ENCODE results near the gene AUP1. TPM values are rescaled to one million over a fixed set of nuclear protein-coding genes. Genes with fewer than 3 reads are reported as not detected.
A peak's percentile ranks its signal among the peaks of the same experiment; 100 is the strongest.

Gene AUP1
- total RNA-seq, 1 donor from 2014 or later = 117 TPM

DNA sequence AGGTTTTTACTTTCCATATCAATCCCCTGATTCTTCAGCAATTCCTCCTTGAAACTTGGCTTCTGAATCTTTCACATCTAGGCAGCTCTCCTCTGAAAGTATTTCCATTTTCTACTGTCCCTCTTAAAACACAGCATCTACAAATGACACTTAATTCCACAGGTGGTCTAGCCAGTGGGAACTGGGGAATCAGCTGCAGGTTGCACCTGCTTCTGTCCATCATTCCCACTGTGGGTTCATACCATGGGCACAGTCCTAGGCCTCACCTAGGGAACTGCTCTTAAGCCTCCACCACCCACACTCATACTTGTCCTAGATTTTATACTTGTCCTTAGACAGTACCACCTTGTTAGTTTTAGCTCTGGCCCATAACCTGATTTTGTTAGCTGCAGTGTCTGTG is 22.0 kb upstream of the AUP1 start:
- H3K9me3 Mint-ChIP-seq (ENCODE audit: unreplicated experiment) = no peaks in the 10 kb centered on the region
- H3K4me1 Mint-ChIP-seq (ENCODE audit: unreplicated experiment) = peaks cover 21% of the 10 kb centered on the region
- TF ChIP-seq CTCF (IDR thresholded peaks at IDR 0.05; ENCODE audit: unreplicated experiment) = no peak
- peaks cover 15% of the 10 kb centered on the region for H3K36me3 Mint-ChIP-seq (ENCODE audit: low read depth, unreplicated experiment)
- H3K4me3 Mint-ChIP-seq (ENCODE audit: unreplicated experiment) = peak overlapping the region; percentile 4
- H3K27me3 Mint-ChIP-seq (ENCODE audit: unreplicated experiment) = peaks cover 5% of the 10 kb centered on the region
- H3K27ac Mint-ChIP-seq (ENCODE audit: unreplicated experiment) = no peak overlapping the region
- DNase-seq (ENCODE audit: low spot score) = no peak

DNA sequence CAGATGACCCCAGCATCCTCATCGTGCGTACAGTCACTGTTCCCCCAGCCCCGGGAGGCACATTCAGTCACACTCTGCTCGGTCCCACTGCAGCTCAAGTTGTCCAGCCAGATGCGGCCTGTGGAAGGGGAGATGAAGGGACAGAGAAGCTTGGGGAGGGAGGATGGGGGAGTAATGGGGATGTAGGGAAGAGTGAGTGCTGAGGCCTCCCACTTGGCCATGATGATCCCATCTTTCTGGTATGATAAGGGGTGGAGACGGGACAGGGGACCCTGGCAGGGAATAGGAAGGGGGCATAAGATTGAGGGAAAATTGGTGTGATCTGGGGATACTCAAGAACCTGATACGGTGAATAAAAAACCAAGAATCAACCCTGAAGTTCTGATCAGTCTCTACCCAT is 20.7 kb upstream of the AUP1 start:
- Mint-ChIP-seq H3K27me3 (ENCODE audit: unreplicated experiment) (peaks cover 5% of the 10 kb centered on the region), H3K36me3 (ENCODE audit: low read depth, unreplicated experiment) (peaks cover 15% of the 10 kb centered on the region), H3K9me3 (ENCODE audit: unreplicated experiment) (no peaks in the 10 kb centered on the region), H3K27ac (ENCODE audit: unreplicated experiment) (no peak overlapping the region), H3K4me3 (ENCODE audit: unreplicated experiment) (no peak overlapping the region), H3K4me1 (ENCODE audit: unreplicated experiment) (peaks cover 18% of the 10 kb centered on the region)
- TF ChIP-seq CTCF (IDR thresholded peaks at IDR 0.05; ENCODE audit: unreplicated experiment) = no peak
- DNase-seq (ENCODE audit: low spot score) = no peak

- DNase-seq (ENCODE audit: low spot score) = peak; percentile 34
- Mint-ChIP-seq H3K4me3 (ENCODE audit: unreplicated experiment) (peak overlapping the region; percentile 68), H3K9me3 (ENCODE audit: unreplicated experiment) (no peaks in the 10 kb centered on the region), H3K4me1 (ENCODE audit: unreplicated experiment) (peaks cover 18% of the 10 kb centered on the region), H3K36me3 (ENCODE audit: low read depth, unreplicated experiment) (peaks cover 15% of the 10 kb centered on the region), H3K27ac (ENCODE audit: unreplicated experiment) (no peak overlapping the region), H3K27me3 (ENCODE audit: unreplicated experiment) (peaks cover 8% of the 10 kb centered on the region)
- TF ChIP-seq CTCF (IDR thresholded peaks at IDR 0.05; ENCODE audit: unreplicated experiment) = no peak
These were observed 19.7 kb upstream of the AUP1 start for GRCh38 chr2:74548900-74549826.

DNA sequence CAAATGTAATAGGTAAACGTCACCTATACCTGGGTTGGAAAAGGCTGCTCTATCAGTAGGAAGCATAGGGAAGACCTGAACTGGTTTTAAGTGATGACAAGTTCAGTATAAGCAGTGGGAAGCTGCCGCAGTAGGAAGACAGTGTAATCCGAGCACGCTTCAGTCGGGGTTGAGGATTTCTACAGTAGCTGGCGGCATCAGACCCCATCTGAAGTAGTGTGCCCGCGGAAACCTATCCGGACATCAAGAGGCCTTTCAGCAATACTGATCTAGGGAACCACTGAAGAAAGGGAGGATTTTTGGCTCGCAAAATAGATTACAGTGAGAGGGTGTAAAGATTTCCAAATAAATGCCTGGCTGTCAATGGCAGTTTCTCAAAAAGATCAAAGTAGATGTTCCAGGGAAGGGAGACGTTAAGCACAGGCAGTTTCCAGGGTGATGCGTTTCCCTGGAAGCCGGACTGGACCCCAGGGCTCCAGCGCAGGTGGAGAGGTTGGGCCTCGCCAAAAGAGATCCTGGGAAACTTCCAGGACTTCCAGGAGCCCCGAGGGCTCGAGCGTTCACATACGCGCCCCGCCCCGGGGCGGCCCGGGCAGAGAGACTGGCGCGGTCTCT is 18.9 kb upstream of the AUP1 start:
- Mint-ChIP-seq H3K9me3 (ENCODE audit: unreplicated experiment) (no peaks in the 10 kb centered on the region), H3K4me3 (ENCODE audit: unreplicated experiment) (peak overlapping the region; percentile 93)
- DNase-seq (ENCODE audit: low spot score) = no peak

More for the DNA sequence above, 18.9 kb upstream of the AUP1 start:
- no peak for TF ChIP-seq CTCF (IDR thresholded peaks at IDR 0.05; ENCODE audit: unreplicated experiment)
- H3K27me3 Mint-ChIP-seq (ENCODE audit: unreplicated experiment) = peaks cover 8% of the 10 kb centered on the region
- H3K27ac Mint-ChIP-seq (ENCODE audit: unreplicated experiment) = peak overlapping the region; percentile 45
- peaks cover 15% of the 10 kb centered on the region for H3K36me3 Mint-ChIP-seq (ENCODE audit: low read depth, unreplicated experiment)
- H3K4me1 Mint-ChIP-seq (ENCODE audit: unreplicated experiment) = peaks cover 16% of the 10 kb centered on the region
